ENCODE measurements around the gene UTF1.

The UTF1 gene

DNA sequence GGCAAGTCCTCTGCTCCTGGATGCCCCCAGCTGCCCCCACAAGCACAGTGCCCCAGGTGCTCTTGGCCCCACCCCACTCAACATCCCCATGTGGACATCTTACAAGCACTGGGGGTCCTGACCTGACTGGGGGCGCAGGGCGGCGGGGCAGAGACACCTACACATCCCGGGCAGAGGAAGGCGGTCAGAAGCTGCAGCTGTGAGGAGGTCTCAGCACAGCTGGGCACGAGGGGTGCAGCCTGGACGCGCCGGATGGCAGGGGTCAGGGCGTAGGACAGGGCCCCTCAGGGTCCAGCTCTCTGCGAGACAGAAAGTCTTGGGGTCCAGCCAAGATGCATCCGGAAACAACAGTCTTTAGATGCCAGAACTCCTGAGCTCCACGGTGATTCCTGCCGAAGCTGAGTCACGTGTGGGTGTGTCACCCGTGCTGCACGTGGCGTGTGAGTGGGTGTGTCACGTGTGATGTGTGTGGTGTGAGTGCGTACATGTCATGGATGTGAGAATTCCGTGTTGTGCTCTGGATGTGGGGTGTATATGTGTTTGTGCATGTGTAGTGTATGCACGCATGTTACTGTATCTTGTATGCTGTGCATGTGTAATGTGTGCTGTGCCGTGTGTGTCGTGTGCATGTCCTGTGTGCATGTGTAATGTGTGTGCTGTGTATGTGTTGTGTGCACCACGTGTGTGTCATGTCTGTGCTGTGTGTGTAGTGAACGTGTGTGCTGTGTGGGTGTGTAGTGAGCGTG lies 12.8 kb downstream of the UTF1 start:
- TF ChIP-seq, protein P1, sequence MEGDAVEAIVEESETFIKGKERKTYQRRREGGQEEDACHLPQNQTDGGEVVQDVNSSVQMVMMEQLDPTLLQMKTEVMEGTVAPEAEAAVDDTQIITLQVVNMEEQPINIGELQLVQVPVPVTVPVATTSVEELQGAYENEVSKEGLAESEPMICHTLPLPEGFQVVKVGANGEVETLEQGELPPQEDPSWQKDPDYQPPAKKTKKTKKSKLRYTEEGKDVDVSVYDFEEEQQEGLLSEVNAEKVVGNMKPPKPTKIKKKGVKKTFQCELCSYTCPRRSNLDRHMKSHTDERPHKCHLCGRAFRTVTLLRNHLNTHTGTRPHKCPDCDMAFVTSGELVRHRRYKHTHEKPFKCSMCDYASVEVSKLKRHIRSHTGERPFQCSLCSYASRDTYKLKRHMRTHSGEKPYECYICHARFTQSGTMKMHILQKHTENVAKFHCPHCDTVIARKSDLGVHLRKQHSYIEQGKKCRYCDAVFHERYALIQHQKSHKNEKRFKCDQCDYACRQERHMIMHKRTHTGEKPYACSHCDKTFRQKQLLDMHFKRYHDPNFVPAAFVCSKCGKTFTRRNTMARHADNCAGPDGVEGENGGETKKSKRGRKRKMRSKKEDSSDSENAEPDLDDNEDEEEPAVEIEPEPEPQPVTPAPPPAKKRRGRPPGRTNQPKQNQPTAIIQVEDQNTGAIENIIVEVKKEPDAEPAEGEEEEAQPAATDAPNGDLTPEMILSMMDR (conservative IDR thresholded peaks at IDR 0.05; ENCODE audit: low read depth, low read length) = no peak
- Histone ChIP-seq H3K9ac (no peak overlapping the region), H3K4me2 (no peak overlapping the region), H3K4me1 (ENCODE audit: low read depth, poor library complexity, severe bottlenecking) (no peaks in the 10 kb centered on the region), H4K20me1 (ENCODE audit: insufficient read depth) (no peaks in the 10 kb centered on the region), H3K27ac (no peak overlapping the region), H3K36me3 (ENCODE audit: insufficient read depth) (no peaks in the 10 kb centered on the region), H3K4me3 (IDR thresholded peaks at IDR 0.05; ENCODE audit: insufficient read depth, low read depth, low read length) (no peak overlapping the region), H3K27me3 (ENCODE audit: insufficient read depth, low read depth) (peaks cover 70% of the 10 kb centered on the region), H2AFZ (ENCODE audit: low read depth) (no peak overlapping the region), H3K79me2 (ENCODE audit: insufficient read depth, low read depth) (no peaks in the 10 kb centered on the region)

DNA sequence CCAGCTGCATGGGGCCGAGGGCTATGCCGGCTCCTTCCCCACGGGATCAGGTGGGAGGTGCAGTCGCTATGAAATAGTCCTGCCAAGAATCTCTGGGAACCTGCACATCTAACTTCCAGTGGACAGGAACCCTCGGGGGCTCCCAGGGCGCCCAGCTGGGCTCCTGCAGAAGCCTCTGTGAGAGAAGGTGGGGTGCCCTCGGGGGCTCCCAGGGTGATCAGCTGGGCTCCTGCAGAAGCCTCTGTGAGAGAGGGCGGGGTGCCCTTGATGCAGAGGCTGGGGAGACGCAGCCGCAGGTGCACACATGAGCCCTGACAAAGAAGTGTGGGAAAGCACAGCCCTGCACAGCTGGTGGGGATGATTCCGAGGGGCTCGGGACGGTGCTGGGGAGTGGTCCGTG lies 13.6 kb downstream of the UTF1 start:
- no peak overlapping the region for H3K9ac ChIP-seq
- no peak overlapping the region for H3K4me3 ChIP-seq (IDR thresholded peaks at IDR 0.05; ENCODE audit: insufficient read depth, low read depth, low read length)
- H3K79me2 ChIP-seq (ENCODE audit: insufficient read depth, low read depth) = no peaks in the 10 kb centered on the region
- no peaks in the 10 kb centered on the region for H3K36me3 ChIP-seq (ENCODE audit: insufficient read depth)
- TF ChIP-seq, protein P1 (conservative IDR thresholded peaks at IDR 0.05; ENCODE audit: low read depth, low read length) = no peak
- H4K20me1 ChIP-seq (ENCODE audit: insufficient read depth) = no peaks in the 10 kb centered on the region
- H3K27me3 ChIP-seq (ENCODE audit: insufficient read depth, low read depth) = peaks cover 67% of the 10 kb centered on the region
- no peak overlapping the region for H3K4me2 ChIP-seq
- no peak overlapping the region for H3K27ac ChIP-seq
- no peak overlapping the region for H2AFZ ChIP-seq (ENCODE audit: low read depth)
- H3K4me1 ChIP-seq (ENCODE audit: low read depth, poor library complexity, severe bottlenecking) = no peaks in the 10 kb centered on the region

DNA sequence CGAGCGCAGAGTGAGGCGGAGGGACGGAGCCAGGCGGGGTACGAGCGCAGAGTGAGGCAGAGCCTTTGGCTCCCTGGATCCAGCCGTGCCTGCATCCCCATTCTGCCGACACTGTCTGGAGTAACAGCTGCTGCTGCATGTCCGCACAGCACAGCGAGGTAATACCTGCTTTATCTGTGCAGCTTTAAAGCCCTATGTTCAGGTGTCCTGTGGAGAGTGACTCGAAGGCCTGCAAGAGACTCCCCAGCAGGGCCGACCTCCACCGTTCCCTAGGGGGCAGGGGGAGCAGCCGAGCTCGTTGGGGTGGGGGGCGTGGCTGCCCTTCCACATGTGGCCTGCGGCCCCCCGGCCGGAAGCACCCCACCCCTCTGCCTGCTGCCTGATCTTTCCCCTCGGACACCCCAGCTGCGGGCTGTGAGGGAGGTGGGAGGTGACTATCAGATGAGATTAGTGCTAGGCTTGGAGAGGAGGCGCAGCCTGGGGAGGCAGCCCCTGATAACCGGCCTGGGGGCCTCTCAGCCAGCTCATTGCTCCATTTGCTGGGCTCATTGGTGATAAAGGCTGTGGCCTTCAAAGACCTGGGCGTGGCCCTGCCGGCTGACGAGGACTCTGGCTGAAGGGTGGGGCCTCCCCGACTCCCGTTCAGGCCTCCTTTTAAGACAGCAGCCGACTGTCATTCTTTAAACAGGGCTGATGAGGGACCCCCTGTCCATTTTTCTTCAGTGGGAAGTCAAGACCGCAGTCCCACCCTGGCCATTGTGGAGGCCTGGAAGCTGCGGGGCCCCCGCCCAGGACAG lies 15.6 kb downstream of the UTF1 start:
- Histone ChIP-seq H3K36me3 (ENCODE audit: insufficient read depth) (no peaks in the 10 kb centered on the region), H3K4me2 (no peak overlapping the region), H3K9ac (no peak overlapping the region), H3K4me3 (IDR thresholded peaks at IDR 0.05; ENCODE audit: insufficient read depth, low read depth, low read length) (no peak overlapping the region), H4K20me1 (ENCODE audit: insufficient read depth) (no peaks in the 10 kb centered on the region), H3K27me3 (ENCODE audit: insufficient read depth, low read depth) (peaks cover 68% of the 10 kb centered on the region), H3K4me1 (ENCODE audit: low read depth, poor library complexity, severe bottlenecking) (no peaks in the 10 kb centered on the region), H3K27ac (no peak overlapping the region), H3K79me2 (ENCODE audit: insufficient read depth, low read depth) (no peaks in the 10 kb centered on the region), H2AFZ (ENCODE audit: low read depth) (no peak overlapping the region)
- TF ChIP-seq, protein P1 (conservative IDR thresholded peaks at IDR 0.05; ENCODE audit: low read depth, low read length) = no peak

DNA sequence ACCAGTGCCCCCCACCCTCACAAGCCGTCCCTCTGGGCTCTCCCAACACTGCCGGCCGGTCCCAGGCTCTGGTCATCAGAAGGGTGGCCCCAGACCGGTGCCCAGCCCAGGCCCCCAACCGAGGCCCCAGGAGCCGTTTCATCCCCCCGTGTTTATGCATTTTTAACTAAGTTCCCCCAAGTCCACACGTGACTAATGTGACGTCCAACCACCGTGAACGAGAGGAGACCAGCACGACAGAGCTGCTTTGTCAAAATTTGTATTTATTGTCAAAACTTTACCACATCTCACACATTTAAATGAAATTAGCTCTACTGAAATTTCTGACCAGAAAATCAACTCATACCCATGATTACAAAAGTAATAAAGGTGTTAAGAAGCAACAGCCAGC lies 16.2 kb downstream of the UTF1 start:
- Histone ChIP-seq H3K4me2 (no peak overlapping the region), H4K20me1 (ENCODE audit: insufficient read depth) (no peaks in the 10 kb centered on the region), H3K9ac (no peak overlapping the region), H3K36me3 (ENCODE audit: insufficient read depth) (no peaks in the 10 kb centered on the region), H3K27me3 (ENCODE audit: insufficient read depth, low read depth) (peaks cover 63% of the 10 kb centered on the region), H3K79me2 (ENCODE audit: insufficient read depth, low read depth) (no peaks in the 10 kb centered on the region), H3K4me1 (ENCODE audit: low read depth, poor library complexity, severe bottlenecking) (no peaks in the 10 kb centered on the region), H3K4me3 (IDR thresholded peaks at IDR 0.05; ENCODE audit: insufficient read depth, low read depth, low read length) (no peak overlapping the region), H2AFZ (ENCODE audit: low read depth) (no peak overlapping the region), H3K27ac (no peak overlapping the region)
- TF ChIP-seq, protein P1 (conservative IDR thresholded peaks at IDR 0.05; ENCODE audit: low read depth, low read length) = no peak

All from KMS-11 (cell line).